GM10266 (cell line): ENCODE results near the gene HCN3.
"Not testable (repeated sequence)": the region's sequence is repeated elsewhere in the genome, so short reads cannot be mapped to it uniquely, and the experiment has no call there.

Source experiments
- DNase-seq: peaks from one replicate; pipeline ENCODE4 v3.0.0; 2012; ENCODE audit errors: extremely low spot score
- TF ChIP-seq, protein P1 (sequence below): IDR thresholded peaks from 2 replicates; pipeline ENCODE4 v1.5.1; 2012; ENCODE audit warnings: mild to moderate bottlenecking, low read depth; ENCODE audit not compliant: control insufficient read depth, insufficient read depth; ENCODE audit errors: missing control alignments

HCN3 gene

DNA sequence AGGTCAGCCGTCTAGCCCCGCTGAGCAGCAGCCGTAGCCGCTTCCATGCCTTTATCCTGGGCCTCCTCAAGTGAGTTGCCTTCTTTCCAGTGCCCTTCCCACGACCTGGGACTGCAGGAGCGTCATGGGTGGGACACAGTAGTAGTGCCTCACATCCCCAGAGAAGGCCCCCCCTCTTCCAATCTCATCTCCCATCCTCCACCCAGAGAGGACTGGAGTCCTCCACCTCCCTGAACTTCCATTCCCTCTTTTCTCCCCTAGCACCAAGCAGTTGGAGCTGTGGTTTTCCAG is 48.3 kb downstream of the HCN3 start:
- TF ChIP-seq, protein P1, sequence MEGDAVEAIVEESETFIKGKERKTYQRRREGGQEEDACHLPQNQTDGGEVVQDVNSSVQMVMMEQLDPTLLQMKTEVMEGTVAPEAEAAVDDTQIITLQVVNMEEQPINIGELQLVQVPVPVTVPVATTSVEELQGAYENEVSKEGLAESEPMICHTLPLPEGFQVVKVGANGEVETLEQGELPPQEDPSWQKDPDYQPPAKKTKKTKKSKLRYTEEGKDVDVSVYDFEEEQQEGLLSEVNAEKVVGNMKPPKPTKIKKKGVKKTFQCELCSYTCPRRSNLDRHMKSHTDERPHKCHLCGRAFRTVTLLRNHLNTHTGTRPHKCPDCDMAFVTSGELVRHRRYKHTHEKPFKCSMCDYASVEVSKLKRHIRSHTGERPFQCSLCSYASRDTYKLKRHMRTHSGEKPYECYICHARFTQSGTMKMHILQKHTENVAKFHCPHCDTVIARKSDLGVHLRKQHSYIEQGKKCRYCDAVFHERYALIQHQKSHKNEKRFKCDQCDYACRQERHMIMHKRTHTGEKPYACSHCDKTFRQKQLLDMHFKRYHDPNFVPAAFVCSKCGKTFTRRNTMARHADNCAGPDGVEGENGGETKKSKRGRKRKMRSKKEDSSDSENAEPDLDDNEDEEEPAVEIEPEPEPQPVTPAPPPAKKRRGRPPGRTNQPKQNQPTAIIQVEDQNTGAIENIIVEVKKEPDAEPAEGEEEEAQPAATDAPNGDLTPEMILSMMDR, result no peak
- DNase-seq, result no peak

DNA sequence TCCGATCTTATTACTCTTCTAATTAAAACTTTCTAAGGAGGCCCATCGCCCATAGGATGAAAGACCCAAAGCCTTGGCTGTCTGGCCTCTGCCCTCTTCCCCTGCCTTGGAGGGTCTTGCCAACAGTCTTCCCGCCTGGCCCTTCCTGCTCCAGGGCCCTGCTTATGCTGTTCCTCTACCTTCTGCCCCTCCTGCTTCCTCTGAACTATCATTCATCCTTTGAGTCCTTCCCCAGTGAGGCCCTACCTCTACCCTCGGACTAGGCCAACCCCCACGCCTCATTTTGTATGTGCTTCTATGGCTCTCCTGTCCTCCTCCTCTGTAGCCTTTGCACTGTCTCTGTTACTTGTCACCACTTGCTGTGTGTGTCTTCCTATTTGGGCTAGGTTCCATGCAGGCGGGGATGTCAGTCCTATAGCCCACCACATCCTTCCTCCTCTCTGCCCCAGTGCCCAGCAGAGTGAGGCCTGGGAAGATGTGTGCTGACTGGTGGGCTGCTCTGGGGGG is 48.8 kb downstream of the HCN3 start:
- no peak for DNase-seq
- TF ChIP-seq, protein P1, result no peak

DNA sequence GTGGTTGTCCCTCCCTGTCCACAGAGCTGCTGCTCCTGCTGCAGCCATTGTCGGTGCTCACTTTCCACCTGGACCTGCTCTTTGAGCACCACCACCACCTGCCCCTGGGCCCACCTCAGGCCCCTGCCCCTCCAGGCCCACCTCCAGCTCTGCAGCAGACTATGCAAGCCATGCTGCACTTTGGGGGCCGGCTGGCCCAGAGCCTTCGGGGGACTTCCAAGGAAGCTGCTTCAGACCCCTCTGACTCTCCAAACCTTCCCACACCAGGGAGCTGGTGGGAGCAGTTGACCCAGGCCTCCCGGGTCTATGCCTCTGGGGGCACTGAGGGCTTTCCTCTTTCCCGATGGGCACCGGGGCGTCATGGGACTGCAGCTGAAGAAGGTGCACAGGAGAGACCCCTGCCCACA is 49.4 kb downstream of the HCN3 start:
- TF ChIP-seq, protein P1, result no peak
- DNase-seq, result no peak

DNA sequence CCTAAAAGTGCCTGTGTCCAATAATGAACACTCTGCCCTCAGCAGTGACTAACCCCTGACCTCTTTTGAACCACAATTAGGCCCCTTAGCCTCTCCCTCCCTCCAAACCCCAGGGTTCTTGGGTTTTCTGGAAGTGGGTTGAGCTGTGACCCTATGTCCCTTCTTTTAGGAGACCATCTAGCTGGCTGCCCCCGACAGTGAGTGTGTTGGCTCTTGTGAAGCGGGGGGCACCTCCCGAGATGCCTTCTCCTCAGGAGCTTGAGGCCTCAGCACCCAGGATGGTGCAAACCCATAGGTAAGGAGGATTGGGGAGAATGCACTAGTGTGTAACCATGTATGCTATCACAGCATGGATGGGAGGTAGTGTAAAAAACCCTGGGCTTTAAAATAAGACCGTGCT is 50.7 kb downstream of the HCN3 start:
- TF ChIP-seq, protein P1, result no peak
- DNase-seq, result no peak

DNA sequence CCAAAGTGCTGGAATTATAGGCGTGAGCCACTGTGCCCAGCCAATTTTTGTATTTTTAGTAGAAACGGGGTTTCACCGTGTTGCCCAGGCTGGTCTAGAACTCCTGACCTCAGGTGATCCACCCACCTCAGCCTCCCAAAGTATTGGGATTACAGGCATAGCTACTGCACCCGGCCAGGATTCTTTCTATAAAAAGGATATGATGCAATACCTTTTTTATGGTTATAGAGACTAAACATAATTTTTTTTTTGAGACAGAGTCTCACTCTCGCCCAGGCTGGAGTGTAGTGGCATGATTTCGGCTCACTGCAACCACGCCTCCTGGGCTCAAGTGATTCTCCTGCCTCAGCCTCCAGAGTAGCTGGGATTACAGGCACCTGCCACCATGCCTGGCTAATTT is 51.6 kb downstream of the HCN3 start:
- not testable (repeated sequence) for DNase-seq

DNA sequence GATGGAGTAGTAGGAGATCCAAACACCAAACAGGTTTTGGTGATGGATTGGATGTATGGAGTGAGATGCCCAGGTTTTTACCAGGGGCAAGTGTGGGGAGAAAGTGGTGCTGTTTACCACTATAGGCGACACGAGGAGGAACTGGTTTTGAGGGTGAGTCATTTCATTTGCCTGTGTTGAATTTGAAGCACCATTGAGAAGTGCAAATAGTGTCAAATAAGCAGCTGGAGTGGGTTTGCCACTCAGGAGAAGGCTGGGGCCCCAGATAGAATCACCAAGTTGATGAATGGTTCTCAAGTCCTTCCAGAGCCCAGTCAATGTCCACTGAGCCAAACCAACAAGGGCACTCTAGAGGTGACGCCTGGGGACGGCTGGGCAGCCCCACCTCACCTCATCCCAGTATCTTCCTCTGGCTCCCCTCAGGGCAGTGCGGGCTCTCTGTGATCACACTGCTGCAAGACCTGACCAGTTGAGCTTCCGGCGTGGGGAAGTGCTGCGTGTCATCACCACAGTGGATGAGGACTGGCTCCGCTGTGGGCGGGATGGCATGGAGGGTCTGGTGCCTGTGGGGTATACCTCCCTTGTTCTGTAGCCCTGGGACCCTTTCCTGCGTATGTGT is 52.8 kb downstream of the HCN3 start:
- no peak for DNase-seq
- TF ChIP-seq, protein P1, result no peak

DNA sequence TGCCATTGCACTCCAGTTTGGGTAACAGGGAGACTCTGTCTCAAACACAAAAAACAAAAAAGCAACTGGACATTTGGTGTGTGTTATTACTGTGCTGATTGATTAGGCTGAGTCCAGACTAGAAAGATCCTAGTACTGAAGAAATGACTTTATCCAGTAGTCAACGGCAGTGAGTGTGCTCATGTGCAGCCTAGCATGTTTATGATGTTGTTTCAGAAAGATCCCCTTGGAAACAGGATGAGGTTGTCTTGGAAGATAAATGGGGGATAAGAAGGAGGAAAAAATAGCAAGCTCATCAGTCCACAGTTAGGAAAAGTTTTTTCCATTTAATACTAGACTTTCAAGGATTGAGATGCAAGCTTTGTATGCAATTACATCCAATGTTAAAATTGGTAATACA is 57.7 kb downstream of the HCN3 start:
- TF ChIP-seq, protein P1, result no peak
- no peak for DNase-seq
